Natural killer cell (primary cell): ENCODE data around the gene HECTD4. TPM values are rescaled to one million over a fixed set of nuclear protein-coding genes. Genes with fewer than 3 reads are reported as not detected.
"Not testable (repeated sequence)": the region's sequence is repeated elsewhere in the genome, so short reads cannot be mapped to it uniquely, and the experiment has no call there.

ENCODE experiments used
- ATAC-seq, 3 donors: fragments of 150-1000 bp in 2 of 3; fragments of 200-7000 bp in 1 of 3; cut with Tn5 transposase; 1 replicate in 1 of 3; 2 replicates in 2 of 3; pipeline ENCODE4 v1.10.0; 2021; ENCODE audit warnings: mild to moderate bottlenecking in 2 of 3, moderate library complexity in 2 of 3
- DNase-seq, 2 donors: peaks; one replicate each; pipeline versions ENCODE4 v3.0.0 to v3.0.0-alpha.2; 2013 to 2021; ENCODE audit warnings: mixed read lengths in 1 of 2
- H3K27ac ChIP-seq: one replicate; pipeline ENCODE4 v1.5.1; 2013; ENCODE audit warnings: mild to moderate bottlenecking, low read length
- H3K27me3 ChIP-seq: one replicate; pipeline ENCODE4 v1.6.1; 2013; ENCODE audit warnings: low read length; ENCODE audit not compliant: control insufficient read depth, insufficient read depth
- H3K36me3 ChIP-seq: one replicate; pipeline ENCODE4 v1.6.1; 2013; ENCODE audit warnings: low read length; ENCODE audit not compliant: control insufficient read depth, insufficient read depth
- H3K4me1 ChIP-seq: one replicate; pipeline ENCODE4 v1.6.1; 2013; ENCODE audit warnings: low read length; ENCODE audit not compliant: control insufficient read depth, insufficient read depth
- H3K4me3 ChIP-seq: one replicate; pipeline ENCODE4 v1.5.1; 2013; ENCODE audit warnings: low read length
- H3K9me3 ChIP-seq: one replicate; pipeline ENCODE4 v1.6.1; 2013; ENCODE audit warnings: low read length; ENCODE audit not compliant: control insufficient read depth, insufficient read depth
- H3K27ac Mint-ChIP-seq, 2 donors: one replicate each; pipeline ENCODE4 v1.8.0; 2022; ENCODE audit warnings: mild to moderate bottlenecking in 2 of 2, mixed read lengths in 2 of 2, moderate library complexity in 1 of 2
- H3K27me3 Mint-ChIP-seq, 2 donors: one replicate each; pipeline ENCODE4 v1.8.0; 2022; ENCODE audit warnings: low read depth in 2 of 2, mixed read lengths in 2 of 2
- H3K36me3 Mint-ChIP-seq: one replicate; pipeline ENCODE4 v1.8.0; 2022; ENCODE audit warnings: mixed read lengths
- H3K4me1 Mint-ChIP-seq, 2 donors: one replicate each; pipeline ENCODE4 v1.8.0; 2022; ENCODE audit warnings: mixed read lengths in 2 of 2
- H3K4me3 Mint-ChIP-seq: one replicate; pipeline ENCODE4 v1.8.0; 2022; ENCODE audit warnings: mild to moderate bottlenecking, moderate library complexity, mixed read lengths
- H3K9me3 Mint-ChIP-seq, 2 donors: one replicate each; pipeline ENCODE4 v1.8.0; 2022; ENCODE audit warnings: mixed read lengths in 2 of 2
- CTCF ChIP-seq: fragments of 200-600 bp; IDR thresholded peaks from one replicate; pipeline ENCODE4 v1.8.0; 2022; ENCODE audit warnings: antibody characterized with exemption
- WGBS: methylation state at CpG from one replicate; pipeline ENCODE4 v1.1.7; 2013; ENCODE audit warnings: missing lambda C conversion rate; ENCODE audit not compliant: insufficient coverage; 5-methylcytosine and 5-hydroxymethylcytosine counted together
- intact Hi-C: fragments of 100-400 bp; cut with micrococcal nuclease; formaldehyde crosslinking; loops from one replicate; pipeline ENCODE4 v1.14.2; 2022
- total RNA-seq, 4 donors: library from RNA; stranded (reverse); fragments of 120-200 nt in 1 of 4; gene quantifications; one replicate each; pipeline versions ENCODE4 v1.2.3 to v1.2.4, GENCODE V29; 2013 to 2022

HECTD4 gene
- total RNA-seq, 3 donors from 2014 or later (not counting 1 experiment from before 2014, with no cell fraction given) = 66.9 to 82.6 (median 79.2) TPM

- peak overlapping the region; percentile 25 for H3K4me3 Mint-ChIP-seq
- WGBS = 71% methylated on average over 11 of the region's 11 CpGs
Observed at GRCh38 chr12:112158461-112159145, 223.6 kb downstream of the HECTD4 start.

GRCh38 chr12:112153893-112154219 lies 228.4 kb downstream of the HECTD4 start:
- Mint-ChIP-seq H3K4me3 (no peak overlapping the region), H3K9me3 (peaks cover 2 to 3% of the 10 kb centered on the region in 2 donors), H3K27me3 (no peaks in the 10 kb centered on the region), H3K27ac (peak overlapping the region in 1 of 2 donors; percentile 65), H3K4me1 (peaks cover 13 to 21% of the 10 kb centered on the region in 2 donors), H3K36me3 (peaks cover 26% of the 10 kb centered on the region)
- intact Hi-C loops = no loop called here
- Histone ChIP-seq H3K36me3 (peaks cover 51% of the 10 kb centered on the region), H3K27me3 (no peaks in the 10 kb centered on the region), H3K9me3 (peaks cover 9% of the 10 kb centered on the region), H3K4me3 (no peak overlapping the region), H3K4me1 (peaks cover 8% of the 10 kb centered on the region), H3K27ac (no peak overlapping the region)
- no peak for TF ChIP-seq CTCF
- WGBS = 97% methylated on average over 8 of the region's 8 CpGs
- ATAC-seq = no peak
- no peak for DNase-seq

More at GRCh38 chr12:112158461-112159145, 223.6 kb downstream of the HECTD4 start:
- H3K27me3 ChIP-seq, intact Hi-C loops, H3K4me3 ChIP-seq, H3K9me3 Mint-ChIP-seq, H3K27me3 Mint-ChIP-seq: not testable (repeated sequence)
- Mint-ChIP-seq H3K27ac (peak overlapping the region; percentile 47 to 80), H3K36me3 (peaks cover 26% of the 10 kb centered on the region), H3K4me1 (peaks cover 13 to 21% of the 10 kb centered on the region in 2 donors)
- Histone ChIP-seq H3K27ac (peak overlapping the region; percentile 50), H3K36me3 (peaks cover 47% of the 10 kb centered on the region), H3K9me3 (peaks cover 19% of the 10 kb centered on the region), H3K4me1 (peaks cover 16% of the 10 kb centered on the region)
- DNase-seq (peak in 1 of 2 donors; percentile 64), ATAC-seq (peak; percentile 52 to 66 (median 53))

GRCh38 chr12:112153181-112153892 lies 228.9 kb downstream of the HECTD4 start:
- Histone ChIP-seq H3K9me3 (peaks cover 4% of the 10 kb centered on the region), H3K36me3 (peaks cover 52% of the 10 kb centered on the region), H3K4me3 (no peak overlapping the region), H3K27ac (no peak overlapping the region), H3K27me3 (no peaks in the 10 kb centered on the region), H3K4me1 (peaks cover 2% of the 10 kb centered on the region)
- peaks cover 24% of the 10 kb centered on the region for H3K36me3 Mint-ChIP-seq
- WGBS = 95% methylated on average over 11 of the region's 11 CpGs
- H3K27me3 Mint-ChIP-seq = no peaks in the 10 kb centered on the region
- H3K4me3 Mint-ChIP-seq = no peak overlapping the region
- intact Hi-C loops = no loop called here
- H3K9me3 Mint-ChIP-seq = peaks cover 2 to 3% of the 10 kb centered on the region in 2 donors
- DNase-seq (no peak), ATAC-seq (no peak)
- peaks cover 9 to 19% of the 10 kb centered on the region in 2 donors for H3K4me1 Mint-ChIP-seq
- TF ChIP-seq CTCF = no peak
- peak overlapping the region in 1 of 2 donors; percentile 65 for H3K27ac Mint-ChIP-seq

GRCh38 chr12:112151766-112152541 lies 230.3 kb downstream of the HECTD4 start:
- intact Hi-C loops = no loop called here
- Mint-ChIP-seq H3K27me3 (no peaks in the 10 kb centered on the region), H3K4me1 (peaks cover 0 to 8% of the 10 kb centered on the region in 2 donors), H3K36me3 (peaks cover 10% of the 10 kb centered on the region), H3K4me3 (no peak overlapping the region), H3K9me3 (no peaks in the 10 kb centered on the region), H3K27ac (peak overlapping the region; percentile 10 to 31)
- ATAC-seq (no peak), DNase-seq (no peak)
- Histone ChIP-seq H3K27me3 (no peaks in the 10 kb centered on the region), H3K4me1 (no peaks in the 10 kb centered on the region), H3K36me3 (peaks cover 59% of the 10 kb centered on the region), H3K27ac (no peak overlapping the region), H3K4me3 (no peak overlapping the region), H3K9me3 (no peaks in the 10 kb centered on the region)
- WGBS = 96% methylated on average over 11 of the region's 11 CpGs
- TF ChIP-seq CTCF = no peak
